OCI-LY7 (cell line): ENCODE results near the gene LRP4. TPM values are rescaled to one million over a fixed set of nuclear protein-coding genes. Genes with fewer than 3 reads are reported as not detected.

Experiments used
- Bru-seq: library from RNA; stranded (reverse); fragments of 400-500 nt; gene quantifications from one replicate; lab custom pipeline; 2021; lab: Mats Ljungman, UMichigan
- BruChase-seq, 2 experiments: library from RNA; stranded (reverse); fragments of 400-500 nt; gene quantifications; one replicate each; lab custom pipeline; 2021; lab: Mats Ljungman, UMichigan
- BruUV-seq: library from RNA; stranded (reverse); fragments of 400-500 nt; replicated peaks from 2 replicates; lab custom pipeline; 2021; lab: Mats Ljungman, UMichigan
- CTCF ChIA-PET: fragments of 300-600 bp; sonication (Branson Sonifier 250); formaldehyde crosslinking; loops from one replicate; lab custom pipeline; 2022; ENCODE audit warnings: antibody characterized with exemption; ENCODE audit not compliant: unreplicated experiment; lab: Charles Lee
- POLR2A ChIA-PET: fragments of 300-600 bp; sonication (Branson Sonifier 250); formaldehyde crosslinking; loops from one replicate; lab custom pipeline; 2022; ENCODE audit warnings: antibody characterized with exemption; lab: Charles Lee
- DNase-seq: peaks from one replicate; pipeline ENCODE4 v3.0.0-alpha.2; 2015; ENCODE audit warnings: low spot score
- H2AFZ ChIP-seq: fragments of 200-600 bp; sonication (generic), shearing (Covaris generic); 2 replicates; pipeline ENCODE4 v1.6.1; 2014; ENCODE audit warnings: mild to moderate bottlenecking, antibody characterized with exemption, low read length, moderate library complexity
- H3K27ac ChIP-seq: fragments of 200-600 bp; sonication (generic); 2 replicates; pipeline ENCODE4 v1.5.1; 2014; ENCODE audit warnings: mixed run types, low read depth, mild to moderate bottlenecking, moderate library complexity, low read length, inconsistent platforms; ENCODE audit not compliant: poor library complexity, severe bottlenecking
- H3K36me3 ChIP-seq: fragments of 200-600 bp; sonication (generic); 2 replicates; pipeline ENCODE4 v1.6.1; 2014; ENCODE audit warnings: mild to moderate bottlenecking, antibody characterized with exemption, low read length, moderate library complexity, mixed read lengths; ENCODE audit not compliant: insufficient read depth
- H3K4me1 ChIP-seq: fragments of 200-600 bp; sonication (generic); 2 replicates; pipeline ENCODE4 v1.5.1; 2014; ENCODE audit warnings: mild to moderate bottlenecking, low read length; ENCODE audit not compliant: insufficient read depth, poor library complexity, severe bottlenecking
- H3K4me2 ChIP-seq: fragments of 200-600 bp; sonication (generic); 2 replicates; pipeline ENCODE4 v1.6.1; 2014; ENCODE audit warnings: mild to moderate bottlenecking, low read length
- H3K4me3 ChIP-seq: fragments of 200-600 bp; sonication (generic); 2 replicates; pipeline ENCODE4 v1.5.1; 2014; ENCODE audit warnings: mild to moderate bottlenecking, low read depth, low read length; ENCODE audit not compliant: poor library complexity, severe bottlenecking
- H3K79me2 ChIP-seq: fragments of 200-600 bp; sonication (generic); 2 replicates; pipeline ENCODE4 v1.6.1; 2016; ENCODE audit warnings: low read depth, mild to moderate bottlenecking, low read length, moderate library complexity, mixed read lengths; ENCODE audit not compliant: insufficient read depth
- H3K9me2 ChIP-seq: fragments of 200-600 bp; sonication (generic); 2 replicates; pipeline ENCODE4 v1.6.1; 2016; ENCODE audit warnings: mild to moderate bottlenecking, low read length, mixed read lengths; ENCODE audit not compliant: insufficient read depth
- H3K9me3 ChIP-seq: fragments of 200-600 bp; sonication (generic); 2 replicates; pipeline ENCODE4 v1.6.1; 2014; ENCODE audit warnings: mild to moderate bottlenecking, mixed run types, low read length, mixed read lengths
- H4K20me1 ChIP-seq: fragments of 200-600 bp; sonication (generic); 2 replicates; pipeline ENCODE4 v1.6.1; 2014; ENCODE audit warnings: mild to moderate bottlenecking, antibody characterized with exemption, low read length, moderate library complexity, mixed read lengths; ENCODE audit not compliant: insufficient read depth
- EZH2phosphoT487 ChIP-seq: fragments of 200-600 bp; sonication (generic); IDR thresholded peaks from 2 replicates; pipeline ENCODE4 v1.6.1; 2018; ENCODE audit warnings: low read depth, borderline replicate concordance, mild to moderate bottlenecking, mixed run types, antibody characterized with exemption, low read length, moderate library complexity, mixed read lengths
- intact Hi-C: fragments of 100-400 bp; cut with micrococcal nuclease; formaldehyde crosslinking; loops from one replicate; pipeline ENCODE4 v1.10.0; 2022; ENCODE audit not compliant: unreplicated experiment
- long read RNA-seq: library from polyadenylated mRNA; stranded (forward); transcript quantifications from one replicate; pipeline ENCODE4 v2.0.0, GENCODE V29; 2022
- total RNA-seq, 2 experiments: library from RNA; depleted of rRNA in 1 of 2; stranded (reverse); fragments of >200 nt in 1 of 2; shearing (Covaris generic) in 1 of 2; gene quantifications; 2 replicates each; pipeline ENCODE4 v1.2.3, GENCODE V29; 2014 to 2022
- TF ChIP-seq, protein P1 (sequence below): fragments of 200-600 bp; sonication (generic); conservative IDR thresholded peaks from 2 replicates; pipeline ENCODE4 v1.5.1; 2014; ENCODE audit warnings: mild to moderate bottlenecking, antibody characterized with exemption, low read length, moderate library complexity, mixed read lengths

LRP4 gene, protein sequence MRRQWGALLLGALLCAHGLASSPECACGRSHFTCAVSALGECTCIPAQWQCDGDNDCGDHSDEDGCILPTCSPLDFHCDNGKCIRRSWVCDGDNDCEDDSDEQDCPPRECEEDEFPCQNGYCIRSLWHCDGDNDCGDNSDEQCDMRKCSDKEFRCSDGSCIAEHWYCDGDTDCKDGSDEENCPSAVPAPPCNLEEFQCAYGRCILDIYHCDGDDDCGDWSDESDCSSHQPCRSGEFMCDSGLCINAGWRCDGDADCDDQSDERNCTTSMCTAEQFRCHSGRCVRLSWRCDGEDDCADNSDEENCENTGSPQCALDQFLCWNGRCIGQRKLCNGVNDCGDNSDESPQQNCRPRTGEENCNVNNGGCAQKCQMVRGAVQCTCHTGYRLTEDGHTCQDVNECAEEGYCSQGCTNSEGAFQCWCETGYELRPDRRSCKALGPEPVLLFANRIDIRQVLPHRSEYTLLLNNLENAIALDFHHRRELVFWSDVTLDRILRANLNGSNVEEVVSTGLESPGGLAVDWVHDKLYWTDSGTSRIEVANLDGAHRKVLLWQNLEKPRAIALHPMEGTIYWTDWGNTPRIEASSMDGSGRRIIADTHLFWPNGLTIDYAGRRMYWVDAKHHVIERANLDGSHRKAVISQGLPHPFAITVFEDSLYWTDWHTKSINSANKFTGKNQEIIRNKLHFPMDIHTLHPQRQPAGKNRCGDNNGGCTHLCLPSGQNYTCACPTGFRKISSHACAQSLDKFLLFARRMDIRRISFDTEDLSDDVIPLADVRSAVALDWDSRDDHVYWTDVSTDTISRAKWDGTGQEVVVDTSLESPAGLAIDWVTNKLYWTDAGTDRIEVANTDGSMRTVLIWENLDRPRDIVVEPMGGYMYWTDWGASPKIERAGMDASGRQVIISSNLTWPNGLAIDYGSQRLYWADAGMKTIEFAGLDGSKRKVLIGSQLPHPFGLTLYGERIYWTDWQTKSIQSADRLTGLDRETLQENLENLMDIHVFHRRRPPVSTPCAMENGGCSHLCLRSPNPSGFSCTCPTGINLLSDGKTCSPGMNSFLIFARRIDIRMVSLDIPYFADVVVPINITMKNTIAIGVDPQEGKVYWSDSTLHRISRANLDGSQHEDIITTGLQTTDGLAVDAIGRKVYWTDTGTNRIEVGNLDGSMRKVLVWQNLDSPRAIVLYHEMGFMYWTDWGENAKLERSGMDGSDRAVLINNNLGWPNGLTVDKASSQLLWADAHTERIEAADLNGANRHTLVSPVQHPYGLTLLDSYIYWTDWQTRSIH (N-terminal part only)
- 22.6 and 28.5 TPM in 2 replicates for total RNA-seq (2014; rRNA removed; shearing (Covaris generic))
- 17.5 and 19.8 TPM in 2 replicates for total RNA-seq (2022)
- Bru-seq, nascent RNA: percentile 58 among the genes with signal in this experiment
- percentile 54 among the genes with signal in this experiment for BruChase-seq, experiment 1, labeled RNA remaining after a 6-hour chase
- percentile 56 among the genes with signal in this experiment for BruChase-seq, experiment 2, labeled RNA remaining after a 2-hour chase
- long read RNA-seq, full-length matches to known transcripts: 7 of 23 reads
- long read RNA-seq, partial matches to known transcripts: 13 of 23 reads
- long read RNA-seq, other reads (novel, unspliced or antisense): 3 of 23 reads

DNA sequence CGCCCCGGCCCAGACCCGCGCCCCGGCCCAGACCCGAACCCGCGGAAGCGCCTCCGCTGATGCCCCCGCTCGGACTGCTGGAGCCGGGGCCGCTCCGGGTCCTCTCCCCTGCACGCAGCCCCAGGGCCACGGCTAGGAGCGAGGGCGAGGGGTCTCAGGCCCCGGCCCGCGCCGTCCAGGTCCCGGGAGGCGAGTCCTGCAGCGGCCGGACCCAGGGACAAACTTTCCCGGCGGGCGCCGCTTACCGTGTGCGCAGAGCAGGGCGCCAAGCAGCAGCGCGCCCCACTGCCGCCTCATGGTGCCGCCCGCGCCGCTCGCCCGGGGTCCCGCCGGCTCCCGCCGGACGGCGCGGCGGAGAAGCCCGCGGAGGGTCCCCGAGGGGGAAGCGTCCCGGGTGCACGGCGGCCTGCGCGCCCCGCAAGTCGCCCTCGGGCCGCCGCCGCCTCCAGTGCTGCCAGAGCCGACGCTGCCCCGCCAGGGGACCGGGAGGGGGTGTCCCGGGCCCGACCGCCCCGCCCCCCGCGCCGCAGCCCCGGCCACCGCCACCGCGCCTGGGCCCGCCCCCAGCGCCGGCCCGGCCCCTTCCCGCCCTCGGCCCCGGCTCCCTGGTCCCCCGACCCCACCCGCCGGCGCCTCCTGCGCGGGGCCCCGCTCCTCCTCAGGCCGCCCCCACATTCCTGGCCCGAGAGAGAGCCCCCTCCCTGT, at the start of gene LRP4:
Gene LRP4 (minus strand): TSS at position 468 of the 705 bp plus-strand sequence. CDS start 171 bp downstream, at position 297.
- BruUV-seq: no TSS peak
- no peak for TF ChIP-seq EZH2phosphoT487
- TF ChIP-seq, protein P1, sequence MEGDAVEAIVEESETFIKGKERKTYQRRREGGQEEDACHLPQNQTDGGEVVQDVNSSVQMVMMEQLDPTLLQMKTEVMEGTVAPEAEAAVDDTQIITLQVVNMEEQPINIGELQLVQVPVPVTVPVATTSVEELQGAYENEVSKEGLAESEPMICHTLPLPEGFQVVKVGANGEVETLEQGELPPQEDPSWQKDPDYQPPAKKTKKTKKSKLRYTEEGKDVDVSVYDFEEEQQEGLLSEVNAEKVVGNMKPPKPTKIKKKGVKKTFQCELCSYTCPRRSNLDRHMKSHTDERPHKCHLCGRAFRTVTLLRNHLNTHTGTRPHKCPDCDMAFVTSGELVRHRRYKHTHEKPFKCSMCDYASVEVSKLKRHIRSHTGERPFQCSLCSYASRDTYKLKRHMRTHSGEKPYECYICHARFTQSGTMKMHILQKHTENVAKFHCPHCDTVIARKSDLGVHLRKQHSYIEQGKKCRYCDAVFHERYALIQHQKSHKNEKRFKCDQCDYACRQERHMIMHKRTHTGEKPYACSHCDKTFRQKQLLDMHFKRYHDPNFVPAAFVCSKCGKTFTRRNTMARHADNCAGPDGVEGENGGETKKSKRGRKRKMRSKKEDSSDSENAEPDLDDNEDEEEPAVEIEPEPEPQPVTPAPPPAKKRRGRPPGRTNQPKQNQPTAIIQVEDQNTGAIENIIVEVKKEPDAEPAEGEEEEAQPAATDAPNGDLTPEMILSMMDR: no peak
- peak within 1 kb of the TSS; percentile 66; the same call in 1 of the 2 replicates for H2AFZ ChIP-seq
- no peaks in the 10 kb centered on the region; the same call in none of the 2 replicates for H3K36me3 ChIP-seq
- peak within 1 kb of the TSS; percentile 56 for H3K27ac ChIP-seq
- ChIA-PET POLR2A (interaction anchor here (0.6 to 2.3 kb wide), 2 partner anchors 191 to 235 kb away, joined by 4 to 10 read pairs; no protein-coding TSS in a partner anchor), CTCF (no interaction called here)
- H4K20me1 ChIP-seq: no peaks in the 10 kb centered on the region
- peak within 1 kb of the TSS; percentile 74 for H3K4me3 ChIP-seq
- no peaks in the 10 kb centered on the region for H3K9me2 ChIP-seq
- intact Hi-C loops: loop anchor here (5.0 kb wide), 1 partner anchor 84 kb away; no protein-coding TSS in a partner anchor
- peaks cover 35% of the 10 kb centered on the region; the same call in 1 of the 2 replicates for H3K79me2 ChIP-seq
- H3K4me2 ChIP-seq: peak within 1 kb of the TSS; percentile 76
- DNase-seq: peak; percentile 70
- no peaks in the 10 kb centered on the region for H3K9me3 ChIP-seq
- peaks cover 60% of the 10 kb centered on the region for H3K4me1 ChIP-seq

DNA sequence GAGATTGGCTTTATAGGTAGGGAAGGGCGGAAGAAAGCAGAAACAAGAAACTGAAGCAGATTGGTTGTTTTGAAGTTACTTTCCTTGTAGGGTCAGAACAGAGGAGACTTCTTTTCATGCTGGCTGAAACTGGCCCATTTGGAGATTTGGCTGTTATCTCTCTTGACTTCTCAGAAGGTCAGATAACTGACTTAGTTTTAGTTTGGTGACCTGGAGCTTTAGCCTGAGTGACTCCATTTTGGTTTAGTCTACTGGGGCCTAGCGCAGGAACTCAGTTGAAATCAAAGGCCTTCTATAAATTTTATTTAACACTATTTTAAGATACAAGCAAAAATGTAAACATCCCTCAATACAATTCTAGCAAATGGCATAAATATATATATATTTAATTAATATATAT, 49.6 kb upstream of the LRP4 start:
- ChIA-PET CTCF (no interaction called here), POLR2A (interaction anchor here (0.8 to 2.4 kb wide), 6 partner anchors 8 to 33 kb away, joined by 3 to 15 read pairs (median 4); no protein-coding TSS in a partner anchor)
- Histone ChIP-seq H4K20me1 (no peaks in the 10 kb centered on the region), H3K36me3 (peaks cover 17% of the 10 kb centered on the region), H3K4me2 (no peak overlapping the region), H3K4me3 (no peak overlapping the region), H3K4me1 (no peaks in the 10 kb centered on the region), H3K9me3 (no peaks in the 10 kb centered on the region; the same call in 1 of the 2 replicates), H3K27ac (no peak overlapping the region), H3K79me2 (peaks cover 6% of the 10 kb centered on the region; the same call in 1 of the 2 replicates), H3K9me2 (no peaks in the 10 kb centered on the region), H2AFZ (no peak overlapping the region)
- TF ChIP-seq, protein P1: no peak
- no peak for TF ChIP-seq EZH2phosphoT487
- DNase-seq: no peak
- no TSS peak for BruUV-seq
- intact Hi-C loops: no loop called here
